IPS-NIHi11 (cell line): ENCODE results near the gene SCN4A.
A peak's percentile ranks its signal among the peaks of the same experiment; 100 is the strongest.
"Not testable (repeated sequence)": the region's sequence is repeated elsewhere in the genome, so short reads cannot be mapped to it uniquely, and the experiment has no call there.

Source experiments
- DNase-seq: peaks from one replicate; pipeline ENCODE4 v3.0.0; 2012; ENCODE audit warnings: mixed read lengths, low spot score

The SCN4A gene

GRCh38 chr17:63972796-63973195, at the start of gene SCN4A:
SCN4A (minus strand) TSS chr17:63972918; CDS start chr17:63972841, 77 bp downstream.
- DNase-seq, result no peak

DNA sequence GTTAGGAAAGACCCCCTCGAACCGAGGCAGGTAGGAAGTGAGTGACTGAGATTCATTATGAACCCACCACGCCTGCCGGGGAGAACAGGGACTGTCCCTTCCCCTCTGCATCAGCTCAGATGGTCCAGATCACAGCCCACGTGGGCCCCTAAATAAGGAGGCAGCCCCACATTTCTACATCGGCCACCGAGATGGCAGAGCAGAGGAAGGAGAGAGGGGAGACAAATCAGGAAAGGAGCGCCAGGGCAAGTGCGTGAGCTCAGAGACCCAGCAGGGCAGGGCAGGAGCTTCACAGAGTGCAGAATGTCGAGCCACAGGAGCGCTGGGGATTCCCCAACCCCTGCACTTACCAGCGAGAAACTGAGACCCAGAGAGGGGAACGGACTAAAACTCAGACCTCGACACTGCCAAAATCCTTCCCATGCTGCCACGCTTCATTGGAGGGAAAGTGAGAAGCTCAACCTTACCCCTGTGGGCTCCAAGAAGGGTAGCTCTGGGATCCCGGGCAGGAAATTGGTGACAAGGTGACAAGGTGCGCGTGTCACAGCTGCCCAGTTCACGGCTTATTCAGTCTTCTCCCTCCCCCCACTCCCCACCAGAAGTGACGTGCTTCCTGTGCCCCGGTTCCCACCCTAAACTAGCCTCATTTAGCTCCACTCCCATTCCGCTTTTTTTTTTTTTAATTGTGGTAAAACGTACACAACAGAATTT, 47.5 kb upstream of the SCN4A start, which contains the start of gene ICAM2:
Gene ICAM2, minus strand, starts transcription at position 578 of the 711 bp plus-strand sequence. CDS start 13,942 bp downstream, outside the sequence.
- no peak for DNase-seq

GRCh38 chr17:64019551-64019961, 46.8 kb upstream of the SCN4A start:
- not testable (repeated sequence) for DNase-seq

GRCh38 chr17:64017381-64017980, 44.8 kb upstream of the SCN4A start:
- no peak for DNase-seq

- no peak for DNase-seq
Measured at GRCh38 chr17:64016974-64017373, 44.3 kb upstream of the SCN4A start.

DNA sequence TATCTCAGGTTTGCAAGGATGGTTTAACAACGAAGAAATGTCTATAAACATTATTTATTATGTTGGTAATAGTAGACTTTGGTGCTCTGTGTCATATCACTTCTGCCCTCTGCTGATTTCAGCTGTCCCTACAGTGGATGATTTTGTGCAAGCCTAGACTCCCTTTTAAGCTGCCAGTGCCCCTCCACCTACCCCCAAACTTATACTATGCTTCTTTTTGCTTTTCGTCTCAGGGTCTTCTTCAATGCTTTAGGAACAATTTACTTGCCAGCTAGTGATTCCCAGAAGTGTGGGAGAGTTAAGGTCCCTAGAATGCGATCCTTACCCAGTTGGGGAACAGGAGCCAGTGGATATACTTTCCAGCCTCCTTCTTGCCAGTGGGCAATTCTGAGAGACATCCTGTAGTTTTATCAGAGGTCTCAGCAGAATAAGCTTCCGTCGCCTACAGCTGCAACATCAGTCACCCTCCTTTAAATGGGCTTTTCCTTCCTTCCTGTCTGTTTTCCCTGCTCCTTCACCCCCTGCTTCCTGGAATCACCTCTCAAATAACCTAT, 43.6 kb upstream of the SCN4A start:
- no peak for DNase-seq

DNA sequence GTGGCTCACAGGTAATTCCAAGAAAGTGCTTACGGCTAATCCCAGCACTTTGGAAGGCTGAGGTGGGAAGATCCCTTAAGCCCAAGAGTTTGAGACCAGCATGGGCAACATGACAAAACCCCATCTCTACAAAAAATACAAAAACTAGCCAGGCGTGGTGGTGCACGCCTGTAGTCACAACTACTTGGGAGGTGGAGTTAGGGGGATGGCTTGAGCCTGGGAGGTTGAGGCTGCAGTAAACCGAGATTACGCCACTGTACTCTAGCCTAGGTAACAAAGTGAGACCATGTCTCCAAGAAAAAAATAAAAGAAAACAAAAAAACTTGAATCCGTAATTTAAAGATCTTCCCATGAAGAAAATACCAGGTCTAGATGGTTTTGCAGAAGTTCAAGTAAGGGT, 42.7 kb upstream of the SCN4A start:
- DNase-seq, result no peak

DNA sequence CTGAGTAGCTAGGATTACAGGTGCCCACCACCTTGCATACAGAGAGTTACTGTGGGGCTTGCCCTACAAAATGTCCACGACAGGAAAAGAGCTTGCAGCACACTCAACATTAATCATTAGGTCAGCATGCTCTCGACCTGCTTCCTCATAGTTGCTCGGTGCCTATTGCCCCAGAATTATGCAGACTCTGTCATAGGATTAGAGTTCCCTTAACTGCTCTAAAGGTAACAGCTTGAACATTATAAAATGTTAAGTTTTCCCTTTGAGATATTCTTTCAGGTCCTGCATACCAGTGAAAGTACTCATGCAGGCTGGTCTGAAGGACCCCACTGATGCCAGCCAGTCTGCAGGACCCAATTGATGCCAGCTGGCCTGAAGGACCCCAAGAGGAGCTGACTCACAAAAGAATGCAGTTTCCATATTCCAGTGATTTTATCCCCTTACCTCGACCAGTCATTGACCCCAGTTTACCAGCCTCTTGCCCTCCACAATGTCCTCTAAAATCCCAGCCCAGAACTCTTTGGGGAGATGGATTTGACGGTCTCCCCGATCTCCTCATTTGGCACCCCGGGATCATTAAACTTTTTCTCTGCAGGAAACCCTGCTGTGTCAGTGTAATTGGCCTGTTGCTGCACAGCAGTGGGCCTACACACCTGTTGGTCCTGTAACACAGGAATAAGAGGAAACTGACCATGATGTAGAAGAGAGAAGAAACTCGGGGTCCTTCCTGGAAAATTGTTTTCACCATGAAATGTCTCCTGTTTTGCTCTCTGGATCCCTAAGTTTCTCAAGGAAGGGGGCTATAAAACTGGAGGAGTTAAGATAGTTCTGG, 37.1 kb upstream of the SCN4A start:
- DNase-seq, result no peak

GRCh38 chr17:64008830-64009229, 36.1 kb upstream of the SCN4A start:
- DNase-seq, result no peak

DNA sequence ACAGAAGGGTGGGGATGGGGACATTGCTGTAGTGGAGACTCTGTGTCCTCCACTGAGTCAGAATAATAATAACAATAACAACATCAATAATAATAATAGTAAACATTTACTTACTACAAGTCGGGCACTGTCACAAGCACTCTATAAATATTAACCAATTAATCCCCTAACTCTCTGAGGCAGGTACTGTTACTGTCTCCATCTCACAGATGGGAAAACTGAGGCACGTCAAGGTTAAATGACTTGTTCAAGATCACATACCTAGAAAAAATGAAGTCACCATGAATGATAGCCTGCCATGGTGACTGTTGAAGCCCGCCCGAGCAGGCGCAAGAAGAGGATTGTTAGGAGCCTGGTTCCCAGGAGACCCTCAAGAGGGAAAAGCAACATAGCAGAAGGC, 35.6 kb upstream of the SCN4A start:
- no peak for DNase-seq

DNA sequence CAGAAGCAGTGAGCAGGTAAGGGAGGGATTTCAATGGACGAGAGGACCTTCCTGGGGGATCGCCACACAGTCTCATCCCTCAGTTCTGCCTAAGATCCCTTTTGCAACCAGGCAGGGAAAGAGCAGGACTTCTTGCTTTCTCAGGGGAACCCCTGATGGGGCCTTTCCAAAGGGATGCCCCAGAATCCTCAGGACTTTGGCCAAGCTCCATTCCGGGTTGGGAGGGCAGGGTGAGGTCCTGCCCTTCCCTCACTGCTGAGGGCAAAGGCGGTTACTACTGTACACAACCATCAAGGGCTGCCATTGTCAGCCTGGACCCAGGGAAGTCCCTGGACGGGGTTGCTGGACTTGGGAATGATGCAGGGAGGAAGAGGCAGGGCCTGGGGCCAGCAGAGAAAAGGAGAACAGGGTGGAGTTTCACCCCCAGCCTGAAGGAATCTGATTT, 35.1 kb upstream of the SCN4A start:
- no peak for DNase-seq

DNA sequence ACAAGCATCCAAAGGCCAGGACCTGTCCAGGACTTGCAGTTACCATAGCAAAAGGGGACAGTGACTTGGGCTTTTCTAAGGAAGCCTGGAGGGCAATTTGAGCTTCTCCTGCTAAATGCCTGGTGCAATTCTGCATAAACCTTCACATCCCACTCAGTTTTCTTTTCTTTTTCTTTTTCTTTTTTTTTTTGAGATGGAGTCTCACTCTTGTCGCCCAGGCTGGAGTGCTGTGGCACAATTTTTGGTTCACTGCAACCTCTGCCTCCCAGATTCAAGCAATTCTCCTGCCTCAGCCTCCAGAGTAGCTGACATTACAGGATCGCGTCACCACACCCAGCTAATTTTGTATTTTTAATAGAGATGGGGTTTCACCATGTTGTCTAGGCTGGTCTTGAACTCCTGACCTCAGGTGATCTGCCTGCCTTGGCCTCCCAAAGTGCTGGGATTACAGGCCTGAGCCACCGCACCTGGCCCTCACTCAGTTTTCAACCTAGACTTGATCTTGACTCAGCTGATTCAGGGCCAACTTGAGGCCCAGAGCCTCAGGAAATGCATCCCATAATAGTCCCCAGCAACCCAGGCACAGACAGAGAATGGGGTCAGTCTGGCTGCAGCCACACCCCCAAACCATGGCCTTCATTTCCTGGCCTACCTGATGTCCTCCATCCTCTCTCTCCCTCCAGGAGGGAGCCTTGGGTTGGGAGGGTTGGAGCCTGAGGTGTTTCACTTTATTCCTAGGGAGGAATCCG, 34.5 kb upstream of the SCN4A start:
- DNase-seq, result not testable (repeated sequence)

DNA sequence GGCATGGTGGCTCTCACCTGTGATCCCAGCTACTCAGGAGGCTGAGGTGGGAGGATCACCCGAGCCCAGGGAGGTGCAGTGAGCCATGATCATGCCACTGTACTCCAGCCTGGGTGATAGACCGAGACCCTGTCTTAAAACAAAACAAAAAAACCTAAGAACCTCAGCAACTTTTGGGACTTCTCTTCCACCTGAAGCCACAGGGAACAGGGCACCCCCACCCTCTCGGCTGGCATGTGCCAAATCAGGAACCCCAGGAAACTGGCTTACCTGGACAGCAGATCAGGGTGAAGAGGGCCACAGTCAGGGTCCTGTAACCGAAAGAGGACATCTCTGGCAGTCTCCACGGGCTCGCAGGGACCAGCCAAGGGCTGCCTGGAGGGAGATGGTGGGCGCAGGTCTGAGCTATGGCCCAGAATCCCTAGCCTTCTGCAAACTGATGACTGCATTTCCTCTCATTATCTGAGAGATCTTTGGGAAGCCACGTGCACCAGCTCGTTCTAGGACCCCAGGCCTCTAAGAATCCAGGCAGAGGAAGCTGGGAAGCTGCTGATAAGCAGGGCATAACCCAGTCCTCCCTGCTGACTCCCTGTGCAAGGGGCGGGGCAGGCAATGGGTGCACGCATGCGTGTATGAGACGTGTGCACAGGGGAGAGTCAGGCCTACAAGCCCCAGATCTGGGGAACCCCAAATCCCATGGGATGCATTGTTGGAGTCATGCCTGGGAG, 33.8 kb upstream of the SCN4A start:
- no peak for DNase-seq

DNA sequence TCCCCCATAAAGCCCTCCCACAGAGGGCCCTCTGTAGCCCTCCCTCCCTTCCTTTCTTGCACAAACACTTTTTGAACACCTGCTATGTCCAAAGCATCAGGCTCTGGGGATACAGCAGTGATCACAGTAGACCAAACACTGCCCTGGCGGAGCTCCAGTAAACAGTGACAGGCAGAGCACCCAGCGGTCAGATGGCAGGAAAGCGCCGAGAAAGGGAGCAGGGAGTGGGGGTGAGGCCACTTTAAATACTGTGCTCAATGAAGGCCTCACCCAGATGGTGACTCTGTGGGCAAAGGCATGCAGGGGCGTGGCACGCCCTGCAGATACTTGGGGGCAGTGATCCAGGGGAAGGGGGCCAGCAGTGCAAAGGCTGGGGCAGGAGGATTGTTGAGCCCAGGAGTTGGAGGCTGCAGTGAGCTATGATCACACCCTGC, 33.0 kb upstream of the SCN4A start:
- peak; percentile 57 for DNase-seq

GRCh38 chr17:64004903-64005733, 32.4 kb upstream of the SCN4A start:
- no peak for DNase-seq

GRCh38 chr17:64004218-64004770, 31.6 kb upstream of the SCN4A start:
- no peak for DNase-seq

GRCh38 chr17:64003526-64004121, 30.9 kb upstream of the SCN4A start:
- no peak for DNase-seq

DNA sequence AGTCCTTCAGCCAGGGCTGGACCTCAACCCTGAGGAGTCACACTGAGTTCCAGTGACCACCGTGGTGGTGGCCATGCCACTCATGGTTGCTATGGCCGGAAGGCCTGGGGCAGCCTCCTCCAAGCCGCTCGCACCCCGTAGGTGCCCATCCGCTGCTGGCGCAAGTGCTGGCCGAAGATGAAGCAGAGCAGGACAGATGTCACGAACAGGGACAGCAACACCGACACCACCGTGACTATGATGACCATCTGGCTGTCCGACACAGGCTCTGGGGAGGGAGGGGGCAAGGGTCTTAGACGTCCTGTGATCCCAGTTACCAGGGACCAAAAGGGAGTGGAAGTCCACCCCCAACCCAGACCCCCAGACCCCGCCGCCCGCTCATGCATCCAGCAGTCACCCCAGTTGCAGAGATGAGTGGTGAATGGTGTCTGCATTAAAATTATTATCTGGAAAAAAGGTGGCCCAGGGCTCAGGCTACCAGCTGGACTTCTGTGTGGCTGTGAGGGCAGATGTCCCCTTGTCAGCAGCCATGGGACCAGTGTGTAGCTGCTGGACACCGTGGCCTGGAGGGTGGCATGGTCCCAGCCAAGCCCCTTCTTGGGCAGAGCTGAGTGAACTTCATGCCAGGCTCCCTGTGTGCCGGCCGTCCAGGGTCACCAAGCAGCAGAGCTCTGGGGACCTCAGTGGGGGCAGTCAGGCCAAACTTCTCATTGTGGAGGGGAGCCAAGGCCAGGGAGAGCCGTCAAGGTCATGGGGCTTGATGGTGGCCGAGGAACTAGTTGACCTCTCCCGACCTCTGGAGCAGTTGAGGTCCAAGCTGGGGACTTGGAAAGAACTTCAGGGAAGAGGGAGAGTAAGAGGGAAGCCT, 30.2 kb upstream of the SCN4A start:
- no peak for DNase-seq
